ENCODE results near the gene NEXN.
"Not testable (repeated sequence)": the region's sequence is repeated elsewhere in the genome, so short reads cannot be mapped to it uniquely, and the experiment has no call there.

The NEXN gene

GRCh38 chr1:77906624-77907023 is 18.2 kb downstream of the NEXN start:
- no peak for DNase-seq

GRCh38 chr1:77910116-77910515 is 21.7 kb downstream of the NEXN start:
- no peak for DNase-seq

GRCh38 chr1:77918918-77919317 is 30.5 kb downstream of the NEXN start:
- not testable (repeated sequence) for DNase-seq

- no peak for DNase-seq
Measured at GRCh38 chr1:77925518-77925917, 37.1 kb downstream of the NEXN start.

GRCh38 chr1:77925956-77926355 is 37.5 kb downstream of the NEXN start:
- DNase-seq = no peak

- no peak for DNase-seq
Measured at GRCh38 chr1:77926561-77927357, 38.3 kb downstream of the NEXN start.

GRCh38 chr1:77927414-77927813 is 39.0 kb downstream of the NEXN start:
- no peak for DNase-seq

GRCh38 chr1:77929806-77930205 is 41.4 kb downstream of the NEXN start:
- no peak for DNase-seq

GRCh38 chr1:77938651-77939050 is 50.2 kb downstream of the NEXN start:
- no peak for DNase-seq

GRCh38 chr1:77940921-77941570 is 52.6 kb downstream of the NEXN start:
- no peak for DNase-seq

GRCh38 chr1:77942400-77943140 is 54.1 kb downstream of the NEXN start:
- no peak for DNase-seq

GRCh38 chr1:77945345-77945744 is 56.9 kb downstream of the NEXN start:
- no peak for DNase-seq

GRCh38 chr1:77948841-77949424 is 60.5 kb downstream of the NEXN start:
- no peak for DNase-seq

GRCh38 chr1:77950873-77951272 is 62.4 kb downstream of the NEXN start:
- no peak for DNase-seq

GRCh38 chr1:77951328-77951727 is 62.9 kb downstream of the NEXN start:
- DNase-seq = no peak

- no peak for DNase-seq
Measured at GRCh38 chr1:77953907-77954306, 65.5 kb downstream of the NEXN start.

- no peak for DNase-seq
Measured at GRCh38 chr1:77954521-77954920, 66.1 kb downstream of the NEXN start.

GRCh38 chr1:77955709-77956108 is 67.3 kb downstream of the NEXN start:
- no peak for DNase-seq

- no peak for DNase-seq
Measured at GRCh38 chr1:77956464-77956863, 68.0 kb downstream of the NEXN start.

GRCh38 chr1:77958391-77958790 is 70.0 kb downstream of the NEXN start:
- DNase-seq = no peak

GRCh38 chr1:77958850-77959249 is 70.4 kb downstream of the NEXN start:
- no peak for DNase-seq

- DNase-seq = no peak
Measured at GRCh38 chr1:77961392-77961791, 73.0 kb downstream of the NEXN start.

GRCh38 chr1:77966291-77966690 is 77.9 kb downstream of the NEXN start:
- no peak for DNase-seq

- DNase-seq = no peak
Measured at GRCh38 chr1:77970192-77970591, 81.8 kb downstream of the NEXN start.

Data from GF-D8 (cell line).